ENCODE results near the gene NDUFS2. TPM values are rescaled to one million over a fixed set of nuclear protein-coding genes. Genes with fewer than 3 reads are reported as not detected.

NDUFS2 gene
- total RNA-seq, 1 experiment from 2014 or later = 94.9 TPM

DNA sequence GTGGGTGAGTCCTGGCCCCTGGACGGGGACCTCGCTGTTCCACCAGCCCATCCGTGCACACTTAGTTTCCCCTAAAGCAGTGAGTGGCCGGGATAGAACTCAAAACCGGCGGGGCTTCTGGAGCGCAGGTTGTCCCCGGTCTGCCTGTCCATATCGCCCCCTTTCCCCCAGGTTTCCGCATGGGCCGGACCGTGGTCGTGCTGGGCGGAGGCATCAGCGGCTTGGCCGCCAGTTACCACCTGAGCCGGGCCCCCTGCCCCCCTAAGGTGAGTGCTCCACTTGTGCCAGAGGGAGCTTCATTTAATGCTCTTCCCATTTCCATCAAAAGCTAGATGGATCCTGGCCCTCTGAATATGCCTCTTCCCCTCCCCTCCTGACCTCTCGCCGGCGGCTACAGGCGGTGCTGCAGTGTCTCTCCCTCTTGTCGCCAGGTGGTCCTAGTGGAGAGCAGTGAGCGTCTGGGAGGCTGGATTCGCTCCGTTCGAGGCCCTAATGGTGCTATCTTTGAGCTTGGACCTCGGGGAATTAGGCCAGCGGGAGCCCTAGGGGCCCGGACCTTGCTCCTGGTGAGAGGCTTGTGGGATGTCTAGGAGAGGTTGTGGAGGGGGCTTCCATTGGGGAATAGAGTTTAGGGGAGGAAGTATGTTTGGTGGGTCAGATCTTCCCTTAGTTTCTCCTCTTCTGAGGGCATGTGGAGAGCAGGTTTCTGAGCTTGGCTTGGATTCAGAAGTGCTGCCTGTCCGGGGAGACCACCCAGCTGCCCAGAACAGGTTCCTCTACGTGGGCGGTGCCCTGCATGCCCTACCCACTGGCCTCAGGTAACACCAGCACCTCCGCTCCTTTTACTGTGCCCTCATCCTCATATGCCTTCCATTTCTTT, 35.3 kb upstream of the NDUFS2 start:
- Histone ChIP-seq H3K4me3 (ENCODE audit: low read depth in 2 of 2, low read length in 2 of 2) (peak overlapping the region; percentile 83 to 88), H3K27me3 (ENCODE audit: control insufficient read depth, insufficient read depth, low read length) (no peaks in the 10 kb centered on the region), H3K36me3 (ENCODE audit: control insufficient read depth, insufficient read depth, low read length) (peaks cover 8% of the 10 kb centered on the region), H3K9me3 (ENCODE audit: control insufficient read depth, insufficient read depth, low read depth, low read length) (no peaks in the 10 kb centered on the region), H3K27ac (ENCODE audit: low read length) (peak overlapping the region; percentile 89), H3K4me1 (ENCODE audit: control insufficient read depth, insufficient read depth, low read length) (peaks cover 16% of the 10 kb centered on the region)
- ChIA-PET CTCF (interaction anchor here (0.7 kb wide), 1 partner anchor 152 kb away, joined by 11 read pairs; no protein-coding TSS in a partner anchor), POLR2A (interaction anchor here (0.6 to 1.4 kb wide), 2 partner anchors 13 to 146 kb away, joined by 3 to 5 read pairs; partner anchors contain the start of genes F11R and UFC1)
- DNase-seq (ENCODE audit: low read depth, low spot score) (no peak), ATAC-seq (no peak; the same call in 1 of the 2 replicates)
- in situ Hi-C loops (cut with HindIII; ENCODE audit: low pct_unique_long_range_greater_than_20kb, low sequenced_read_pairs) = no loop called here
- TF ChIP-seq, protein P1, sequence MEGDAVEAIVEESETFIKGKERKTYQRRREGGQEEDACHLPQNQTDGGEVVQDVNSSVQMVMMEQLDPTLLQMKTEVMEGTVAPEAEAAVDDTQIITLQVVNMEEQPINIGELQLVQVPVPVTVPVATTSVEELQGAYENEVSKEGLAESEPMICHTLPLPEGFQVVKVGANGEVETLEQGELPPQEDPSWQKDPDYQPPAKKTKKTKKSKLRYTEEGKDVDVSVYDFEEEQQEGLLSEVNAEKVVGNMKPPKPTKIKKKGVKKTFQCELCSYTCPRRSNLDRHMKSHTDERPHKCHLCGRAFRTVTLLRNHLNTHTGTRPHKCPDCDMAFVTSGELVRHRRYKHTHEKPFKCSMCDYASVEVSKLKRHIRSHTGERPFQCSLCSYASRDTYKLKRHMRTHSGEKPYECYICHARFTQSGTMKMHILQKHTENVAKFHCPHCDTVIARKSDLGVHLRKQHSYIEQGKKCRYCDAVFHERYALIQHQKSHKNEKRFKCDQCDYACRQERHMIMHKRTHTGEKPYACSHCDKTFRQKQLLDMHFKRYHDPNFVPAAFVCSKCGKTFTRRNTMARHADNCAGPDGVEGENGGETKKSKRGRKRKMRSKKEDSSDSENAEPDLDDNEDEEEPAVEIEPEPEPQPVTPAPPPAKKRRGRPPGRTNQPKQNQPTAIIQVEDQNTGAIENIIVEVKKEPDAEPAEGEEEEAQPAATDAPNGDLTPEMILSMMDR (IDR thresholded peaks at IDR 0.05) = no peak
- TF ChIP-seq SIN3A (IDR thresholded peaks at IDR 0.05; ENCODE audit: borderline replicate concordance, insufficient read depth, low read depth, low read length) = no peak
- no peak for TF ChIP-seq TCF7L2 (IDR thresholded peaks at IDR 0.05; ENCODE audit: low read depth, low read length)
- TF ChIP-seq, protein P2, sequence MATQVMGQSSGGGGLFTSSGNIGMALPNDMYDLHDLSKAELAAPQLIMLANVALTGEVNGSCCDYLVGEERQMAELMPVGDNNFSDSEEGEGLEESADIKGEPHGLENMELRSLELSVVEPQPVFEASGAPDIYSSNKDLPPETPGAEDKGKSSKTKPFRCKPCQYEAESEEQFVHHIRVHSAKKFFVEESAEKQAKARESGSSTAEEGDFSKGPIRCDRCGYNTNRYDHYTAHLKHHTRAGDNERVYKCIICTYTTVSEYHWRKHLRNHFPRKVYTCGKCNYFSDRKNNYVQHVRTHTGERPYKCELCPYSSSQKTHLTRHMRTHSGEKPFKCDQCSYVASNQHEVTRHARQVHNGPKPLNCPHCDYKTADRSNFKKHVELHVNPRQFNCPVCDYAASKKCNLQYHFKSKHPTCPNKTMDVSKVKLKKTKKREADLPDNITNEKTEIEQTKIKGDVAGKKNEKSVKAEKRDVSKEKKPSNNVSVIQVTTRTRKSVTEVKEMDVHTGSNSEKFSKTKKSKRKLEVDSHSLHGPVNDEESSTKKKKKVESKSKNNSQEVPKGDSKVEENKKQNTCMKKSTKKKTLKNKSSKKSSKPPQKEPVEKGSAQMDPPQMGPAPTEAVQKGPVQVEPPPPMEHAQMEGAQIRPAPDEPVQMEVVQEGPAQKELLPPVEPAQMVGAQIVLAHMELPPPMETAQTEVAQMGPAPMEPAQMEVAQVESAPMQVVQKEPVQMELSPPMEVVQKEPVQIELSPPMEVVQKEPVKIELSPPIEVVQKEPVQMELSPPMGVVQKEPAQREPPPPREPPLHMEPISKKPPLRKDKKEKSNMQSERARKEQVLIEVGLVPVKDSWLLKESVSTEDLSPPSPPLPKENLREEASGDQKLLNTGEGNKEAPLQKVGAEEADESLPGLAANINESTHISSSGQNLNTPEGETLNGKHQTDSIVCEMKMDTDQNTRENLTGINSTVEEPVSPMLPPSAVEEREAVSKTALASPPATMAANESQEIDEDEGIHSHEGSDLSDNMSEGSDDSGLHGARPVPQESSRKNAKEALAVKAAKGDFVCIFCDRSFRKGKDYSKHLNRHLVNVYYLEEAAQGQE (IDR thresholded peaks at IDR 0.05; ENCODE audit: insufficient read depth in 1 of 2, low read depth in 2 of 2, low read length in 1 of 2) = no peak
- no peak for TF ChIP-seq POLR2AphosphoS5 (IDR thresholded peaks at IDR 0.05; ENCODE audit: low read depth, low read length)
- no TSS peak for BruUV-seq (replicated peaks)
- intact Hi-C loops (cut with micrococcal nuclease; ENCODE audit: unreplicated experiment) = no loop called here

DNA sequence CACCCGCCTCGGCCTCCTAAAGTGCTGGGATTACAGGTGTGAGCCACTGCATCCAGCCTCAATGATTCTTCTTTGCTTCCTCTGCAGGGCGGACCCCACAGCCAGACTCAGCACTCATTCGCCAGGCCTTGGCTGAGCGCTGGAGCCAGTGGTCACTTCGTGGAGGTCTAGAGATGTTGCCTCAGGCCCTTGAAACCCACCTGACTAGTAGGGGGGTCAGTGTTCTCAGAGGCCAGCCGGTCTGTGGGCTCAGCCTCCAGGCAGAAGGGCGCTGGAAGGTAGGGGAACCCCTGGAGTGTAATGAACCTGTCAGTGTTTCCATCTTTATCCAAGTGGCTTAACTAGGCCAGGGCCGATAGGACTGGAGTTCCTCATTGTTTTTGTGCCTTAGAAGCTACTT, 33.3 kb upstream of the NDUFS2 start:
- Histone ChIP-seq H3K27me3 (ENCODE audit: control insufficient read depth, insufficient read depth, low read length) (no peaks in the 10 kb centered on the region), H3K36me3 (ENCODE audit: control insufficient read depth, insufficient read depth, low read length) (peaks cover 17% of the 10 kb centered on the region), H3K27ac (ENCODE audit: low read length) (no peak overlapping the region), H3K4me1 (ENCODE audit: control insufficient read depth, insufficient read depth, low read length) (peaks cover 16% of the 10 kb centered on the region), H3K9me3 (ENCODE audit: control insufficient read depth, insufficient read depth, low read depth, low read length) (no peaks in the 10 kb centered on the region), H3K4me3 (ENCODE audit: low read depth in 2 of 2, low read length in 2 of 2) (no peak overlapping the region)
- DNase-seq (ENCODE audit: low read depth, low spot score) (no peak), ATAC-seq (no peak)
- no peak for TF ChIP-seq TCF7L2 (IDR thresholded peaks at IDR 0.05; ENCODE audit: low read depth, low read length)
- TF ChIP-seq, protein P2 (IDR thresholded peaks at IDR 0.05; ENCODE audit: insufficient read depth in 1 of 2, low read depth in 2 of 2, low read length in 1 of 2) = no peak
- TF ChIP-seq POLR2AphosphoS5 (IDR thresholded peaks at IDR 0.05; ENCODE audit: low read depth, low read length) = no peak
- intact Hi-C loops (cut with micrococcal nuclease; ENCODE audit: unreplicated experiment) (no loop called here), in situ Hi-C loops (cut with HindIII; ENCODE audit: low pct_unique_long_range_greater_than_20kb, low sequenced_read_pairs) (no loop called here)
- POLR2A ChIA-PET = interaction anchor here (0.6 kb wide), 1 partner anchor 725 kb away, joined by 22 read pairs; no protein-coding TSS in a partner anchor
- no TSS peak for BruUV-seq (replicated peaks)
- CTCF ChIA-PET = no interaction called here
